Breast epithelium (tissue), 4 donors: ENCODE results near the gene SAMD10. TPM values are rescaled to one million over a fixed set of nuclear protein-coding genes. Genes with fewer than 3 reads are reported as not detected.

Experiments used
- DNase-seq, 2 donors: peaks; one replicate each; pipeline ENCODE4 v3.0.0-alpha.2; 2019; ENCODE audit warnings: low spot score in 2 of 2
- H3K27ac ChIP-seq, 2 donors: fragments of 200-600 bp; sonication (generic) in 1 of 2; one replicate each; pipeline ENCODE4 v1.5.1; 2016 to 2019; ENCODE audit warnings: mild to moderate bottlenecking in 1 of 2
- H3K27me3 ChIP-seq, 2 donors: fragments of 200-600 bp; sonication (generic) in 1 of 2; one replicate each; pipeline versions ENCODE4 v1.5.1 to v1.6.0; 2017 to 2019; ENCODE audit warnings: control low read depth in 1 of 2, mild to moderate bottlenecking in 1 of 2
- H3K36me3 ChIP-seq: fragments of 200-600 bp; one replicate; pipeline ENCODE4 v1.5.1; 2019
- H3K4me1 ChIP-seq, 2 donors: fragments of 200-600 bp; sonication (generic); one replicate each; pipeline ENCODE4 v1.5.1; 2016 to 2019; ENCODE audit warnings: control low read depth in 1 of 2
- H3K4me3 ChIP-seq, 3 donors: fragments of 200-600 bp; sonication (generic); 1 replicate in 2 of 3; 2 replicates in 1 of 3; pipeline ENCODE4 v1.5.1; 2016 to 2019; ENCODE audit warnings: mild to moderate bottlenecking in 3 of 3, moderate library complexity in 2 of 3
- H3K9me3 ChIP-seq, 2 donors: fragments of 200-600 bp; sonication (generic) in 1 of 2; one replicate each; pipeline ENCODE4 v1.5.1; 2016 to 2019; ENCODE audit warnings: control low read depth in 1 of 2
- CTCF ChIP-seq, 3 donors: fragments of 450-650 bp; IDR thresholded peaks; one replicate each; pipeline ENCODE4 v1.5.1; 2016 to 2017; ENCODE audit warnings: antibody characterized with exemption in 3 of 3, mild to moderate bottlenecking in 3 of 3, moderate library complexity in 3 of 3
- POLR2A ChIP-seq: fragments of 450-650 bp; IDR thresholded peaks from one replicate; pipeline ENCODE4 v1.6.1; 2016; ENCODE audit warnings: antibody characterized with exemption, mild to moderate bottlenecking, moderate library complexity
- POLR2AphosphoS5 ChIP-seq, 3 donors: sonication (generic); formaldehyde crosslinking; IDR thresholded peaks; one replicate each; pipeline ENCODE4 v1.6.1; 2017; ENCODE audit warnings: antibody characterized with exemption in 3 of 3
- intact Hi-C: fragments of 100-400 bp; cut with DNase I; formaldehyde crosslinking; loops from one replicate; pipeline ENCODE4 v1.15.1; 2023; ENCODE audit warnings: low total_unique reads
- total RNA-seq, 3 donors: library from RNA; depleted of rRNA; stranded (reverse); fragments of >200 nt; gene quantifications; one replicate each; pipeline ENCODE4 v1.1.0, GENCODE V29; 2016

Gene SAMD10
- total RNA-seq, 3 donors from 2014 or later, result 0.96 to 3.3 (median 2.8) TPM

DNA sequence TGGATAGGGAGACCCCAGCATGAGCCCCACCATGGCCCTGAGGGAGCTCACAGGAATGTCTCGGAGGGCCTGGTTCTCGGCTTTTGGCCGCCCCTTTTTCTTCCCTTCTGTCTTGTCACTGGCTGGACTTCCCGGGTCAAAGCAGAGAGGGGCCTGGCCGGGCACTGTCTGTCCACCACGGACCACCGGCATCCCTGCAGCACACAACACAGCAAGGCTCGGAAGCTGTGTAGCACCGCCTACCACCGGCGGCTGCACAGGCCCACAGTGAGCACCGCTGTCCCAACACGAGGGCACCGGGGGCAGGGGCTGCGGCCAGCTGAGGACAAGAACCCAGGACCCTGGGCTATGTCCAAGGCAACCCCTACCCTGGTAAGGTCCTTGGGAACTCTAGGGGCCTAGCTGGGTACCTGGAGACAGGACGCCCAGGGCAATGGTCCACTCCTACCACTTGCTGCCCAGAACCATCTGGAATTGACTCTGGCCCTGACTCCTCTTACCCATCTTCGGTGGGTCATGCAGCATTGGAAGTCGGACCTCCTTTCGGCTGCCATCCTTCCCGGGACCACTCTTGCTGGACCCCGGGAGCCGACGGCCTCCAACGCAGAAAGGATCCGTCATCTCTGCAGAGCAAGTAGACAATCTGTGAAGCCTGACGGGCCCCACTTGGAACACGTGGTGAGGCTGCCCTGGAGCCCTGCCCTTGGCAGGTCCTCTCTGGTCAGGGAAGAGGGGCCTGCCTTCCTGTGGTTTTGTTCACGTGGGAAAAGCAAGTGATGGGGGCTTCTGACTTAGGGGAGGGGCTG, 11.9 kb downstream of the SAMD10 start:
- Histone ChIP-seq H3K4me3 (no peak overlapping the region), H3K36me3 (no peaks in the 10 kb centered on the region), H3K27me3 (no peaks in the 10 kb centered on the region), H3K27ac (no peak overlapping the region), H3K4me1 (peaks cover 0 to 10% of the 10 kb centered on the region in 2 donors), H3K9me3 (peaks cover 0 to 15% of the 10 kb centered on the region in 2 donors)
- intact Hi-C loops, result no loop called here
- DNase-seq, result peak in 1 of 2 donors; percentile 49
- no peak for TF ChIP-seq CTCF (IDR thresholded peaks at IDR 0.05)
- TF ChIP-seq POLR2A, result no peak
- TF ChIP-seq POLR2AphosphoS5 (IDR thresholded peaks at IDR 0.05), result no peak

DNA sequence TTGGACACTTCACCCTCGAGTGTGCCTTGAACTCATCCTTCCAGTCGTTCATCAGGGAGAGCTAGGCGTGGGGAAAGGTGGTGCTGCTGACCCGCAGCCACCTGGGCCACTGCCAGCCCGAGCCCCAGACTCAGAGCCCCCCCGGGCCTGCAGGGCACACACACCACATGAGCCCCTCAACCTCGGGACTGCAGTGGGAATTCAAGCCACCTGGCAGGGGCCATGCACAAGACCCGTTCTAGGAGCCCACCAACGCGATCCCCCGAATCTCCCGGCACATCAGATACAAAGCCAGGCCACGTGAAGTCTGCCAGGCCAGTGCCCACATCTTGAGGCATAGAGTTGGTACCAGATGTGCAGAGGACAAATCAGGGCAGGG, 12.5 kb downstream of the SAMD10 start:
- H3K4me1 ChIP-seq, result peaks cover 0 to 10% of the 10 kb centered on the region in 2 donors
- no peaks in the 10 kb centered on the region for H3K27me3 ChIP-seq
- H3K4me3 ChIP-seq, result no peak overlapping the region
- TF ChIP-seq POLR2AphosphoS5 (IDR thresholded peaks at IDR 0.05) (no peak), POLR2A (no peak), CTCF (IDR thresholded peaks at IDR 0.05) (no peak)
- H3K36me3 ChIP-seq, result peaks cover 1% of the 10 kb centered on the region
- intact Hi-C loops, result no loop called here
- peaks cover 0 to 15% of the 10 kb centered on the region in 2 donors for H3K9me3 ChIP-seq
- H3K27ac ChIP-seq, result no peak overlapping the region
- no peak for DNase-seq

- DNase-seq, result peak in 1 of 2 donors; percentile 49
- peaks cover 0 to 10% of the 10 kb centered on the region in 2 donors for H3K4me1 ChIP-seq
- H3K4me3 ChIP-seq, result no peak overlapping the region
- H3K27ac ChIP-seq, result no peak overlapping the region
- intact Hi-C loops, result no loop called here
- peaks cover 7% of the 10 kb centered on the region for H3K36me3 ChIP-seq
- no peaks in the 10 kb centered on the region for H3K27me3 ChIP-seq
- peaks cover 0 to 15% of the 10 kb centered on the region in 2 donors for H3K9me3 ChIP-seq
- TF ChIP-seq CTCF (IDR thresholded peaks at IDR 0.05) (no peak), POLR2AphosphoS5 (IDR thresholded peaks at IDR 0.05) (no peak), POLR2A (no peak)
Observed at GRCh38 chr20:63966172-63966943, 13.1 kb downstream of the SAMD10 start.

DNA sequence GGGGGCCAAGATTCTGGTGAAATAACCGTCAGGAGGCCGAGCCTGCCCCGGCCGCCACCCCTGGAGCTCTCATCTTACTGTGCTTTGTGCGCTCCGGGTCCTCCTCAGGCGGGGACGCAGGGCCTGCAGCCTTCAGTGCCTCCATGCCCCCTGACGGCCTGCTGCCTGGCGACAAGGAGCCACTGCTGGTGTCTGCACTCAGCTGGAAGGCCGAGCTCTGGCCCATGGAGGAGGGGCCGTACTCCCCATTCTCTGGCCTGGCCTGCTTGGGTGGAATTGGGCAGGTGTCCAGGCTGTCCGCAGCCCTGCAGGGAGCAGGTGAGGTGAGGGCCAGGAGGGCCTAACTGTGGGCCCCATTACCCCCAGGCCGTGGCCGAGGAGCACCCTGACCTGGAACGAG, 15.0 kb downstream of the SAMD10 start:
- Histone ChIP-seq H3K9me3 (peaks cover 0 to 15% of the 10 kb centered on the region in 2 donors), H3K4me1 (peaks cover 0 to 10% of the 10 kb centered on the region in 2 donors), H3K27ac (no peak overlapping the region), H3K4me3 (no peak overlapping the region), H3K27me3 (no peaks in the 10 kb centered on the region), H3K36me3 (peaks cover 8% of the 10 kb centered on the region)
- no peak for DNase-seq
- intact Hi-C loops, result no loop called here
- TF ChIP-seq CTCF (IDR thresholded peaks at IDR 0.05), result no peak
- no peak for TF ChIP-seq POLR2A
- no peak for TF ChIP-seq POLR2AphosphoS5 (IDR thresholded peaks at IDR 0.05)
